Forelimb muscle (tissue), 1 donor: ENCODE data around the gene OR56A5. TPM values are rescaled to one million over a fixed set of nuclear protein-coding genes. Genes with fewer than 3 reads are reported as not detected.
"Not testable (repeated sequence)": the region's sequence is repeated elsewhere in the genome, so short reads cannot be mapped to it uniquely, and the experiment has no call there.

ENCODE experiments used
- DNase-seq: peaks from one replicate; pipeline ENCODE4 v3.0.0-alpha.2; 2013; ENCODE audit warnings: low read depth
- polyA plus RNA-seq: library from polyadenylated mRNA; unstranded; fragments of 120-200 nt; gene quantifications from one replicate; pipeline ENCODE4 v1.2.1, GENCODE V29; 2013; ENCODE audit not compliant: insufficient read length

OR56A5 gene, protein sequence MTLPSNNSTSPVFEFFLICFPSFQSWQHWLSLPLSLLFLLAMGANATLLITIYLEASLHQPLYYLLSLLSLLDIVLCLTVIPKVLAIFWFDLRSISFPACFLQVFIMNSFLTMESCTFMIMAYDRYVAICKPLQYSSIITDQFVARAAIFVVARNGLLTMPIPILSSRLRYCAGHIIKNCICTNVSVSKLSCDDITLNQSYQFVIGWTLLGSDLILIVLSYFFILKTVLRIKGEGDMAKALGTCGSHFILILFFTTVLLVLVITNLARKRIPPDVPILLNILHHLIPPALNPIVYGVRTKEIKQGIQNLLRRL
- polyA plus RNA-seq, result not detected

DNA sequence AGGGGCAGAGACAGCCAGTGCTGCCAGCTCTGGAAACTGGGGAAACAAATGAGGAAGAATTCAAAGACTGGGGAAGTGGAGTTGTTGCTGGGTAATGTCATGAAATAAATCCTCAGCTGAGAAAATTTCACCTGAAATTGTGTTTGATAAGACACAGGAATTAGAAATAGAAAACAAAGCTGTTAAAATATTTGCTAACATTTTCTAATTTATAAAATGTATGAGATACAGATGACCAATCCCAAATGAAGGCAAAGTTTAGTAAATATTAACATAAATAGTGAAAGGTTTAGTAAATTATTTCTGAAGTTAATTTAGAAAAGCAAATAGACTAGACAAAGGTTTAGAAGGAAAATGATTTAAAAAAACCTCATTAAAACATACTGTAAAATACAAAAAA, at the start of gene OR56A5:
TSS of gene OR56A5 (minus strand) at position 101 of the 400 bp plus-strand sequence. CDS start at position 101, 0 bp downstream.
- no peak for DNase-seq

DNA sequence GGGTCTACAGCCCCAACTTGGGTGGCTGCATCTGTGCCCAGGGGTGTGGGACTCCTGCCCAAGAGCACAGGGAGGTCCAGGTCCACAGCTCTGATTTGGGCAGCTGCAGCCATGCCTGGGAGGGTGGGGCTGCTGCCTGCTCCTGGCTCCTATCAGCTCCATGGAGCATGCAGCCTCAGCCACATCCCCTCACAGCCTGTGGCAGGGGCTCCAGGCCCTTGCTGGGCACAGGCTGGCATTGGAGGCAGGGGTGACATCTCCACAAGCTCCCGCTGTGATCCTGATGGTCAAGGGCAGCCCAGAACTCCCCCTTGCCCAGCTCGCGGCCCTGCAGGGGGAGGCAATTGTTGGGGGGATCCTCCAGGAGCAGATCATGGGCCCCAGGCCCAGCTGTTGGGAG, 44.7 kb upstream of the OR56A5 start:
- no peak for DNase-seq

DNA sequence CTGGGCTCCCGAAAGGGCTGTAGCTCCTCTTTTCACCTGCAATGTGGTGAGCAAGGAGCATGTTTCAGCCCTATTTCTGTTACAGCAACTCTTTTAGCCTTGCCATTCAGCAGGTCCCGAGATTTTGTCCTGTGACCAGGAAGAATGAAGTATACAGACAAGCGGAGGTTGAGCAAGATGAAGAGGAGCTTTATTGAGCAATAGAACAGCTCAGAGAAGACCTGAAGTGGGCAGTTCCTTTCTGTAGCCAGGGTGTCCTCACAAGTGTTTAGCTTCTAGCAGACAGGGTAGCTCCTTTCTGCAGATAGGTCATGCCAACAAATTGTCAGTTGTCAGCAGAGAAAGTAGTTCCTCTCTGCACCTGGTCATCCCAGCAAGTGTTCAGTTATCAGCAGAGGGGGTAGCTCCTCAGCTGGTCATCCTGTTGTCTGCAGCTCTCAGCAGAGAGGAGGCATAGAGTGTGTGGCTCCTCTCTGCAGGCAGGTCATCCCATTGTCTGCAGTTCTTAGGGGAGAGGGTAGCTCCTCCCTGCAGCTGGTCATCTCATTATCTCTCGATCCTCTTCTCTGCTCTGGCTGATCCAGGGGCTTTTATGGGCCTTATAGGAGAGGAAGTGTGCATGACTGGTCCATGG, 43.9 kb upstream of the OR56A5 start:
- DNase-seq, result no peak

DNA sequence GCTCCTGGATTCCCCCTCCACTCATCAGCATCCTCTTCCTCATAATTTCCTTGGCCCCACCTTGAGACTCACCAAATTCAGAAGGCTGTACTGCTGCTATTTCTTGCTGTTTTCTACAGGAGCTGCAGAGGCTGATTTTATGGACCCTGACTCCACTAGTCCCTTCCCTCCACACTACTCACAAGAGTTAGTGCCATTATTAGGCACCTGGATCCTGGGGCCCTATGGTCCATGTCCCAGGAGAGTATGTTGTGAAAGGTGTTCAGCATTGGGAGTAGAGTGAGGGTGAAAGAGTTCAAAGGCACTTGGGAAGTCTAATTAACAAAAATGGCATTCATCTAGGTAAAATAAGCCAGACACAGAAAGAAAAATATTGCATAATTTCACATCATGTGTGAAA, 38.6 kb upstream of the OR56A5 start, which contains the start of gene OR56A4:
TSS of gene OR56A4 (minus strand) at position 101 of the 400 bp plus-strand sequence. CDS start 3,954 bp downstream, outside the sequence.
- no peak for DNase-seq

DNA sequence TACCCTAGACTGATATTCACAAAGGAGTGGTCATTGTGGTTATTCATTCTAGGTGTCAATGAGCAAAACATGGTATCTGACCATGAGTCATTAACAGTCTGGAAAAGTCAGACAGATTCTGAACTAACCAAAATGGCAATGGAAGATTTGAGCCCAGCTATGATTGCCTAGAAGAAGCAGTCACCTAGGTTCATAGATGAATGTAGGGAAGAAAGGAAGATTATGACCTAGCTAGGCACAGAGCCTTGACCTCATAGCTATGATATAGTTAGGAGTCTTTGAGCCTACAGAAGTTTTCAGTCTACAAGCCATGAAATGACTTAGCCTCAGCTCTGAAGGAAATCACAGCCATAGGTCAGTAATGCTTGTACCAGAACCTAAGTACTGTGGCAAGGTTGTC, 38.1 kb upstream of the OR56A5 start:
- DNase-seq, result no peak

DNA sequence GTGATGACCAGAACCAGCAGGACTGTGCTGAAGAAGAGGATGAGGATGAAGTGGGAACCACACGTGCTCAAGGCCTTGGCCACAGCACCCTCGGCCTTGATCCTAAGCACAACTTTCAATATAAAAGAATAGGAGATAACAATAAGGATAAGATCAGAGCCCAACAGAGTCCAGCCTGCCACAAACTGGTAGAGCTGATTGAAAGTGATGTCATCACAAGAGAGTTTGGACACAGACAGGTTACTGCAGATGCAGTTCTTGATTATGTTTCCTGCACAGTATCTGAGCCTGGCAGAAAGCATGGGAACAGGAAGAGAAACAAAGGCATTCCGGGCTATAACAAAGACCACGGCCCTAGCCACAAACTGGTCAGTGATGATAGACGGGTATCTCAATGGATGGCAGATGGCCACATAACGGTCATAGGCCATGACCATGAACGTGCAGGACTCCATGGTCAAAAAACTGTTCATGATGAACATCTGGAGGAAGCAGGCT, 34.0 kb upstream of the OR56A5 start:
- DNase-seq, result no peak

DNA sequence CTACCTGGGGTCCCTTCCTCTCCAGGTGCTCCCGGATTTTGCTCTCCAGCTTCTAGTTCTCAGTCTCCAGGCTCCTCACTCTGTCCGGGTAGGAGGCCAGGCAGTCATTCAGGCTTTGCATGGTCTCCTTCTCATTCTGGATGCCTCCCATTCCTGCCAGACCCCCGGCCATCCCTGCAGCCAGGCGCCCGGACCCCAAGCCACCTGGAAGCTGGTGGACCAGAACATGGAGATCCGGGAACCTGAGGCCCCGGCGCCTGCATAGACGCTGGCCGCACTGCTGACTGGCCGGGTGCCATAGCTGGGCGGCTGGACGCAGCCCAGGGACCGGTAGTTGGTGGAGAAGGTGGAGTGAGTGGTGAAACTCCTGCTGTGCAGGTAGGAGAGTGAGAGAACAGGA, 26.5 kb upstream of the OR56A5 start:
- DNase-seq, result no peak

DNA sequence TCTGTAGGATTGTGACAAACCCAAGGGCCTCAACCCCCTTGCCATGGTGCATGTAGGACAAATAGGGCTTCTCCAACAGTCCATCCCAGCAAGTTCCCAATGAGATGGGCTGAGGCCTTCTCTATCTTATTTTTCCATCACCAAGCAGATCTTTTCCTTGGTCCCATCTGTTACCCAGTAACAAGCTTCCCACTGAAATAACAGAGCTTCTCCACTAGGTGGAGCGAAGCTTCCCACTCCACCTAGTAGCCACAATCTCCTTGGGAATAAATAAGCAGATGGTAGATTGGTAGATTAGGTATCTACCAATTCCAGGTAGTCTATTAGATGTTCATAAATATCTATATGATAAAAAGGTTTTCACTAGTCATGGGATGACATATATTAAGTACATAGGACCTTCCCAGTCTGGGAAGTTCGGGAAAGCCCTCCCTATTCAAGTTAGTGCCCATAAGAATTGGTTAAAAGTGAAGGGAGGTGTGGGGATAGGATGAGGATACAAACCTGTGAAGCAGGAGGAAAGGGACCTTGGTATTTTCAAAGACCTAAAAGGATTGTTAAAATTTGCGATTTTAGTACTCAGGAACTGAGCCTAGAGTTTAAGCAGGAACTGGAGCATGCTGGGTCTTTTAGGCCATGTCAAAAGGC, 24.4 kb upstream of the OR56A5 start:
- DNase-seq, result no peak

DNA sequence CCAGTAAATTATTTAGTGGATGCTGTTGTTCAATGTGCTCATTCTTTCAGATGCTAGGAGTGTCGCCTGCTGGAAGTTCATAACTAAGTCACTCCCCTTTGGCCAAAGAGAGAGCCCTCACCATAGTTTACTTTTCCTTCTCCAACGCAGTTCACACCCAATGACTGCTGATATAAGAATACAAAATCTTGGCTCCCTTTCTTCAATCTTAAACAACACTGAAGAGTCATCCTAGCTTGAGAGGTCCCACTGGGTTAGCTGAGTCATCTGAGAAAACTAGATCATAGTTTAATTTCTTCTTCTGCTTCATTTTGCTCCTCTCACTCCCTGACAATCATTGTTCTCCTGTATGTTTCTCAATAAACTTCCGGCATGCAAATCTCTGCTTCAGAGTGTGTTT, 23.9 kb upstream of the OR56A5 start:
- no peak for DNase-seq

DNA sequence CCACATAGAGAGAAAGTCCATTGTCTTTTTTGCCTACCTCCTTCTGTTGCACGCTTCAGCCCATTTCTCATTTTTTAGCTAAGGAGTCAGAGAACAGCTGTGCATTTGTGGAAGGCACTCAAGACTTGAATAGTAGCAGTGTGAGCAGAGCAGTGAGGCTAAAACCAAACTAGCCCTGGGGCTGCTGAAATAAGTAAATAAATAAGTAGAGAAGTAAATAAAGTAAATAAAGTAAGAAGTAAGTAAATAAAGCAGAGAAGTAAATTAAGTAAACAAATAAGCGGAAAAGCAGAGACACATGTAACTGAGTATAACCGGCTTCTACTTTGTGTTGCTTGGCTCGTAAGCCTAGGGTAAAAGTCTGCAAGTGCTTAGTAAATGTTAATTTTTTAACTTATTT, 20.9 kb upstream of the OR56A5 start:
- DNase-seq, result no peak

DNA sequence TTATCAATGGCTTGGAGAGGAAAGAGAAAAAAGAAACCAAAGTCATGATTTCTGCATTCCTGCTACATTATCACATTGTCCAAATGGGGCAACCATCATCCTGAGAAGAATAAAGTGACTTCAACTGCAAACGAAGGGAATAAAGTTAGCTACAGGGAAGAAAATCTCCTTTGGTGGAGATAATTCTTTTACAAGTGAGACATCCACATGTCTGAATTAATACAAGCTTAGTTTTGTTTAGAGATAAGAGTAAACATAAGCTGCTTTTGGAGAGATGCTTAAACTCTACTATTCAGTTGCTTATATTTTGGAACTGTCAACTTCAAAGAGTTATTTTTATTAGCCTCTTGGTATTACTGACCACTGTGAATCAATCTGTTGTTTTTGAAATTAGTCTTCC, 18.6 kb upstream of the OR56A5 start, which contains the start of gene OR52L1:
TSS of gene OR52L1 (minus strand) at position 101 of the 400 bp plus-strand sequence. CDS start at position 46, 55 bp downstream.
- DNase-seq, result no peak

DNA sequence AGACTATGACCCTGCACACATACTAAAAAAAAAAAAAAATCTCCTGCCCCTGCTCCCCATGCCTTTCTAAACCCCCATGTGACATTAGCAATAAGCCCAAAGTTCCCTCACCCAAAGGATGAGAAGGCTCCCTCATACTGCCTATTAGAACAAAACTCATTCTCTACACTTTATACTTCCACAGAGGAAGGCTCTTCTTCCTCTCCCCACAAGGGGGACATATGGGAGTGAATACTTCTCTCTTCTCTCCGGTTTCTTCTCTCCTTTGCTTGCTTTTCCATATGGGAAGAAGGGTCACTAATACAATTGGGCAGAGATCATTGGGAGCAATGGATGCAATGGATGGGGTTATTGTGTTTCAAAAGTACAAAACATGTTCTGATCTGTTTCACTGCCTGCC, 15.1 kb upstream of the OR56A5 start:
- DNase-seq, result no peak

DNA sequence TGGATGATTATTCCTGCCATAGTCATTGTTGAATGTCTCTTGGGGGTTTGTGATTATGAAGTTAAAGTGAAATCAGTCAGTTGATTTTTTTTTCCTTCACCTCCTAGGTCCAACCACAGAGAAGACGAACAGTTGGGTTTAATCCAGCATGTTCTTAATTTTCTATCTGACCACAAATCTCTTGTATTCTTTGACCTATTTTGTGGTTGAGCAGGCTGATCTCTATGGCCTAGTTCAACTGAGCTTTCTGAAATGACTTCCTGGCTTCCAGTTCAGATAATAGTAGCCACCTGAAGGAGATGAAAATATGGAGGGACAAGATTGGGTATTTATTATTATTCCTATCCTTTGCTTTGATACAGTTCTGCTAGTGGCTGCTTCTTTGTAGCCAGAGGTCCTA, 5.2 kb upstream of the OR56A5 start:
- DNase-seq, result no peak

DNA sequence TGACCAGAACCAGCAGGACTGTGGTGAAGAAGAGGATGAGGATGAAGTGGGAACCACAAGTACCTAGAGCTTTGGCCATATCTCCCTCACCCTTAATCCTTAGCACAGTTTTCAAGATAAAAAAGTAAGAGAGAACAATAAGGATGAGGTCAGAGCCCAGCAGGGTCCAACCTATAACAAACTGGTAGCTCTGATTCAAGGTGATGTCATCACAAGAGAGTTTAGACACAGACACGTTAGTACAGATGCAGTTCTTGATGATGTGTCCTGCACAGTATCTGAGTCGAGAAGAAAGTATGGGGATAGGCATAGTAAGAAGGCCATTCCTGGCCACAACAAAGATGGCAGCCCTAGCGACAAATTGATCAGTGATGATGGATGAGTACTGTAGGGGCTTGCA, 586 bp downstream of the OR56A5 start:
- DNase-seq, result no peak

DNA sequence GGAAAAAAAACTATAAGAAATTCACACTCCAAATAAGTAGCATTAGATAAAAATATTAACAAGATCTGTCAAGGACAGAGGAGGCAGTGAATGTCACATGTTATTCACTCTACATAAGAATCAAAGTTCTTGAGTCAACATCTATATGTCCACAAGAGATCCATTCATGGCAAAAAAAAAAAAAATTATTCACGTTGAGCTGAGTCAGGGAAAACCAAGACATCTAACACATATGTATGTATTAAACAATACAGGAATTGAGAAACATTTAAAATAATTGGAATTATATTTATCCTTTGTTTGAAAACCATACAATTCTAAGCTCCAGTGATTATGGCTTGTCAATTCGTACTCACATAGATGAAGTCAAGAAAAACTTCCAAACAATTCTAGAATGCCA, 1.3 kb downstream of the OR56A5 start:
- no peak for DNase-seq

DNA sequence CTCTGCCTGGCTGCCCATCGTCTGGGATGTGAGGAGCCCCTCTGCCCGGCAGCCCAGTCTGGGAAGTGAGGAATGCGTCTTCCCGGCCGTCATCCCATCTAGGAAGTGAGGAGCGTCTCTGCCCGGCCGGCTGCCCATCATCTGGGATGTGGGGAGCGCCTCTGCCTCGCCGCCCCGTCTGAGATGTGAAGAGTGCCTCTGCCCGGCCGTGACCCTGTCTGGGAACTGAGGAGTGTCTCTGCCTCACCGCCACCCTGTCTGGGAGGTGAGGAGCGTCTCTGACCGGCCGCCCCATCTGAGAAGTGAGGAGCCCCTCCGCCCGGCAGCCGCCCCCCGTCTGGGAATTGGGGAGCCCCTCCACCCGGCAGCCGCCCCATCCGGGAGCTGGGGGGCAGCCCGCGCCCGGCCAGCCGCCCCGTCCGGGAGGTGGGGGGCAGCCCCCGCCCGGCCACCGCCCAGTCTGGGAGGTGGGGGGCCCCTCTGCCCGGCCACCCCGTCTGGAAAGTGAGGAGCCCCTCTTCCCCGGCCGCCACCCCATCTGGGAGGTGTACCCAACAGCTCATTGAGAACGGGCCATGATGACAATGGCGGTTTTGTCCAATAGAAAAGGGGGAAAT, 7.5 kb downstream of the OR56A5 start:
- not testable (repeated sequence) for DNase-seq

DNA sequence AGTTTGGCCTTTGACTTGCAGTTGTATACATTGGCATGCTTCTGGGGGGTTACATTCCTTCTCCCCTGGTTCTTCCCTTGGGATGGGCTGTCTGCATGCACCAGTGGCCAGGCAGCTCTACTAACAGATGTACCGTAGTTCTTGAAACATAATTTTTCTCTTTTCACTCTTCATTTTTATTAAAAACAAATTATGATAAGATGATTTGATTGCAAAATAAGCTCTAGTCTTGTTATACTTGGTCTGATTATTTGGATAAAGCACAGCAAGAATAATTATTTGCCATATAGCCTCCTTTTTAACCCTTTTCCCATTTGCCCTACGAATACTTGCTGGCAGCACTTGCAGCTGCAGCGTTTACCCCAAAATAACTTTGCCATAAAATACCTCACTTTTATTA, 12.7 kb downstream of the OR56A5 start:
- no peak for DNase-seq

DNA sequence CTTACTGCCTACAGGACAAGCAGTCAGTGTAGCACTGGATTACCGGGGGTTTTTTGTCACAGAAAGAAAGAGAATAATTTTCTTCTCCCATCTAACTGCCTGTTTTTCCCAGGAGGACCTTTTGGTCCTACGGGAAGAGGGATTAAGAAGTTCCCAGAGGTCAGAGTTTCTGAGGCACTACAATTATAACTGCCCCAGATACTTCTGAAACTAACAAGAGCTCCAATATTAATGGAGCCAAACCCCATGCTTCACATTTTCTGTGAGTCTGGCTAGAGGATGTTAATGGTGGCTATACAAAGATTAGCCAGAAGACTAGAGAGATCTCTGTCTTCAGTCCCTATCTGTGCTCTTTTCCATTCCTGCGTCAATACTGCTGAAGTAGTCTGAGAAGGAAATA, 26.3 kb downstream of the OR56A5 start, which contains the start of gene OR56A3:
TSS of gene OR56A3 (plus strand) at position 301 of the 400 bp plus-strand sequence. CDS start 5,096 bp downstream, outside the sequence.
- no peak for DNase-seq

DNA sequence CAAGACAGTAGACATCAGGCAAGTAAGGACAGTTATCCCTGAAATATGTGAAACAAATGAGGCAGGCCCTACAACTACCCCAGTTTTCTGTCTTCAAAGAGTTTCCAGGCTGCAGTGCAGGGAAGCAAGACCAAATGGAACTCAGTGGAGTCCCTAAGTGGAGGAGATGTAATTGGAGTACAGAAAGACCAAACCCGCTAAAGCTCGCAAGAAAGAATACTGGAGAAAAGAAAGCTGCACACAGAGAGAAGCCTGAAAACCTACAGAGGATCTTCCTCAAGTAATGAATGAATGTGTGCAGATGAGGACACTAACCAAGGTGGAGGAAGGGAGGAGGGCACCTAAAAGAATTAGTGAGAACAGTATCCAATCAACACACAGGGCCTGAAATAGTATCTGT, 27.5 kb downstream of the OR56A5 start:
- no peak for DNase-seq

DNA sequence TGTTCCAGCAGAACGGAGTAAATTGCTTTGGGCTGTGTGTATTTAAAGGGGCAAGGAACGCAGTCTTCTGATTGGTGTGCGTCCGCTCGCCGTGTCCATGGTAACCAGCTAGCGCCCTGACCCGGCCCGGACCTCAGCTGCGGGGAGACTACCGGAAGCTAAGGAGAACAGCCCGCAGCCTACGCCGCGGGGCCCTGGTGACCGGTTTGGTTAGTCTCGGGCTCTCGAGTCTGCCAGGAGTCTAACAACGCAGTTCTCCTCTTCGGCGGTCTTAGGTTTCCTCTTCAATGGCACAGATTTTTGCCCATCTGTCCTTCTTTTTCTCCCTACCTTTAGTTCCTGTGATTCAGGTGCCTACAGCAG, 29.7 kb downstream of the OR56A5 start:
- DNase-seq, result no peak

DNA sequence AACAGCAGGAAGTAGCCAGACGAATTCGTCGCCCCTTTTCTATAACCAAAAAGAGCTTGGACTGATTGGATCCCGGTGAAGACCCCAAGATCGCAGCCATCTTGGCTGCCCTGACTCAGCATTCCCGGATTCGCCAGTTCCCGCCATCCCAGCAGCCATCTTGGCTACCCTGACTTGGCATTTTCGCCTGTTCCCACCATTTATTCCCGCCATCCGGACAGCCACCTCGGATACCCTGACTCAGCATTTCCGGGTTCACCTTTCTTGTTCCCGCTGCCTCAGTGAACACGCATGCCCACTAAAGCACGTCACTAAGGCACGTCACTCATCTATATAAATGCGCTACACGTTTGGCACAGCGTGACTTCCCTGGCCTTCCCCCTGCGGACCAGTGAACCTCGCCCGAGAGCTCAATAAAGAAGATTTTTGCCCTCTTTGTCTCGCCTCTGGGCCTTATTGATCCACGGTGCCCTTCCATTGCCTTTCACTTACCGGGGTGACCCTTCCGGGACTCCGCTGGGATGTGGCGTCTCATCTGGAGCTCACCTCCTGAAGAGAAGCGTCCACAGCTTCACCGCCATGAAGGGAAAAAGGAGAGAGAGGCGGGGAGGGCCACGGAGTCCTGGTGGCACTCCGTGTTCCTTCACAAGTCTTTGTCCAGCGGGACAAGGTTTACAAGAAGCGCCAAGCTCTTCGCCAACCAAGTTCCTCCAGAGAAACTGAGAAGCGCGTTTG, 30.3 kb downstream of the OR56A5 start:
- no peak for DNase-seq
